Fibroblast of mammary gland (primary cell): Measurements from ENCODE around the gene ZNF556.

Source experiments
- DNase-seq: peaks from one replicate; pipeline ENCODE4 v3.0.0-alpha.2; 2010; ENCODE audit warnings: low read depth
- H3K4me3 ChIP-seq: 2 replicates; pipeline ENCODE4 v1.5.1; 2011; ENCODE audit warnings: low read depth, mild to moderate bottlenecking, low read length, moderate library complexity; ENCODE audit not compliant: control insufficient read depth
- CTCF ChIP-seq: conservative IDR thresholded peaks from 2 replicates; pipeline ENCODE4 v1.5.1; 2011; ENCODE audit warnings: low read depth, low read length, inconsistent platforms; ENCODE audit not compliant: control insufficient read depth, insufficient read depth

ZNF556 gene

GRCh38 chr19:2927032-2927430 lies 59.9 kb downstream of the ZNF556 start:
- no peak for DNase-seq
- TF ChIP-seq CTCF = no peak
- H3K4me3 ChIP-seq = no peak overlapping the region
